ENCODE measurements around the gene CHID1.

DNA sequence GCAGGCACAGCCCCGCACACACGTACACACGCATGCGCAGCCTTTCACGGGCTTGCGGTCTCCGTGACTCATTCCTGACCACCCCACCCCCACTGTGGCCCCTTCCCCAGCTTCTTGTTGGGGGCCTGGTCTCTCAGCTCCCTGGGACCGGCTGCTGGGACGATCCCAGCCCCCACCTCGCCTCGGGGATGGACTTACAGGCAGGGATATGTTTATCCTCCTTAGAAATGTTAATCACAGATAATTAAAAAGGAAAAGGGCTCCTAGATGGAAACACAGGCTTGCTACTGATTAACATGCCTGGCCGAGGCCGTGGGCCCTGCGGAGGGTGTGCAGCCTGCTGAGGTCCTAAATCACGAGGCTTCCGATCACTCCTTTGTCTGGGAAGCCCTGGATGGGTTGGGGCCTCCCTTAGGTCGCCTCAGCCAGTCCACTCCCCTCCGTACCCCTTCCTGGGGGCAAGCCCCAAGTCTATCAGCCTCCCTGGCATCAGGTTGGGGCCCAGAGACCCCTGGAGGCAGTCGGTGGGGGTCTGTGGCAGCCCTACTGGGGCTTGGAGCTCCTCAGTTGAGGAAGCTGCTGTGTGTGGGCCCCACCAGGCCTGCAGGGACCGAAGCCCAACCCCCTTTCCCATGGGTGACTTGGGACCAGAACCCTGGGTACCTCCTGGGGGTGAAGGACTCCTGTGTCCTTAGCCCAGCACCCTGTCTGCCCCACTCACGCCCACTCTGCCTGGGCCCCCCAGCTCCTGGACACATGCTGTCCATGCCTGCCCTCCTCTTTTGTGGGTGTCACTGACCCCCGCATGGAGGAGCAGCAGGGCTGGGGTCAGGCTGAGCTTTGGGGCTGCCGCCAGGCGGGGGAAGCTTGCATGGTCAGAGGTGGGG, 47.3 kb downstream of the CHID1 start:
- TF ChIP-seq, protein P1, sequence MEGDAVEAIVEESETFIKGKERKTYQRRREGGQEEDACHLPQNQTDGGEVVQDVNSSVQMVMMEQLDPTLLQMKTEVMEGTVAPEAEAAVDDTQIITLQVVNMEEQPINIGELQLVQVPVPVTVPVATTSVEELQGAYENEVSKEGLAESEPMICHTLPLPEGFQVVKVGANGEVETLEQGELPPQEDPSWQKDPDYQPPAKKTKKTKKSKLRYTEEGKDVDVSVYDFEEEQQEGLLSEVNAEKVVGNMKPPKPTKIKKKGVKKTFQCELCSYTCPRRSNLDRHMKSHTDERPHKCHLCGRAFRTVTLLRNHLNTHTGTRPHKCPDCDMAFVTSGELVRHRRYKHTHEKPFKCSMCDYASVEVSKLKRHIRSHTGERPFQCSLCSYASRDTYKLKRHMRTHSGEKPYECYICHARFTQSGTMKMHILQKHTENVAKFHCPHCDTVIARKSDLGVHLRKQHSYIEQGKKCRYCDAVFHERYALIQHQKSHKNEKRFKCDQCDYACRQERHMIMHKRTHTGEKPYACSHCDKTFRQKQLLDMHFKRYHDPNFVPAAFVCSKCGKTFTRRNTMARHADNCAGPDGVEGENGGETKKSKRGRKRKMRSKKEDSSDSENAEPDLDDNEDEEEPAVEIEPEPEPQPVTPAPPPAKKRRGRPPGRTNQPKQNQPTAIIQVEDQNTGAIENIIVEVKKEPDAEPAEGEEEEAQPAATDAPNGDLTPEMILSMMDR (conservative IDR thresholded peaks at IDR 0.05; ENCODE audit: low read length) = no peak
- no peak for TF ChIP-seq EZH2phosphoT487 (IDR thresholded peaks at IDR 0.05; ENCODE audit: borderline replicate concordance, low read depth, low read length)

Data from OCI-LY7 (cell line).